Measurements from ENCODE around the gene PLD1.

- TF ChIP-seq POLR2A (IDR thresholded peaks at IDR 0.05) (no peak), CTCF (IDR thresholded peaks at IDR 0.05) (no peak)
These were observed 2.5 kb upstream of the PLD1 start for GRCh38 chr3:171812811-171813210.
